HG03432 (cell line): Measurements from ENCODE around the gene SRRM2.

Experiments used
- ATAC-seq: cut with Tn5 transposase; IDR thresholded peaks from one replicate; pipeline ENCODE4 v1.9.1; 2021; ENCODE audit warnings: mild to moderate bottlenecking, moderate library complexity; ENCODE audit not compliant: unreplicated experiment

The SRRM2 gene

DNA sequence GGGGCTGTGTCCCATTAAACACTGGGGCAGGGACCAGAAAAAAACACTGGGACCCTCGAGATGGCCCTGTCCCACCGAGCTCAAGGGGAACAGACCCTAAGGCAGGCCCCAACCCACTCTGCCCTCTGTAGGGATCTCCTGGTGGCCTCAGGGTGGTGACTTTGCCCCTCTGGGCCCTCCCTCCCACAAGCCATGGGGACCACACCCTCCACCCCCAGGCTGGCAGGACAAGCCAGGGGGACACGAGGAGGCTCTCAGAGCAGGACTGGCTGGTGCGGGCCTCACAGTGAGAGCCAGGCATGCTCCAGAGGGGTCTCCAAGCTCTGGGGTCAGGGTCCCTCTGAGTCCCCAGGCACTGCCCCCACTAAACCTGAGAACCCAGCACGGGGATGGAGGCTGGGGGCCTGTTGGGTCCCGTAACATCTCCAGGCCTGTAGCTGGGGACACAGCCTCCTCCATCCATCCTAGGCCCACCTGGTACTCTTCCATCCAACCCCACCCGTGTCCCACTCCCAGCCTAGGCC lies 14.5 kb upstream of the SRRM2 start:
- ATAC-seq = no peak

DNA sequence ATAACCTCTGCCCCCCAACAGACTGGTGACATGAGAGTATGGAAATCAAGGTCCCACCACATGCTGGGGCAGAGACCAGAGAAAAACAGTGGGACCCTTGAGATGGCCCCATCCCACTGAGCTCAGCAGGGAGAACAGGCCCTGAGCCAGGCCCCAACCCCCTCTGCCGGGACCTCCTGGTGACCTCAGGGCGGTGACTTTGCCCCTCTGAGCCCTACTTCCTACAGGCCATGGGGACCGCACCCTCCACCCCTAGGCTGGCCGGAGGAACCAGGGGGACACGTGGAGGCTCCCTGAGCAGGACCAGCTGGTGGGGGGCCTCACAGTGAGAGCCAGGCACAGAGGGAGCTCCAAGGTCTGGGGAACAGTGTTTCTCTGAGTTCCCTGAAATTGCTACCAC lies 13.8 kb upstream of the SRRM2 start:
- no peak for ATAC-seq

DNA sequence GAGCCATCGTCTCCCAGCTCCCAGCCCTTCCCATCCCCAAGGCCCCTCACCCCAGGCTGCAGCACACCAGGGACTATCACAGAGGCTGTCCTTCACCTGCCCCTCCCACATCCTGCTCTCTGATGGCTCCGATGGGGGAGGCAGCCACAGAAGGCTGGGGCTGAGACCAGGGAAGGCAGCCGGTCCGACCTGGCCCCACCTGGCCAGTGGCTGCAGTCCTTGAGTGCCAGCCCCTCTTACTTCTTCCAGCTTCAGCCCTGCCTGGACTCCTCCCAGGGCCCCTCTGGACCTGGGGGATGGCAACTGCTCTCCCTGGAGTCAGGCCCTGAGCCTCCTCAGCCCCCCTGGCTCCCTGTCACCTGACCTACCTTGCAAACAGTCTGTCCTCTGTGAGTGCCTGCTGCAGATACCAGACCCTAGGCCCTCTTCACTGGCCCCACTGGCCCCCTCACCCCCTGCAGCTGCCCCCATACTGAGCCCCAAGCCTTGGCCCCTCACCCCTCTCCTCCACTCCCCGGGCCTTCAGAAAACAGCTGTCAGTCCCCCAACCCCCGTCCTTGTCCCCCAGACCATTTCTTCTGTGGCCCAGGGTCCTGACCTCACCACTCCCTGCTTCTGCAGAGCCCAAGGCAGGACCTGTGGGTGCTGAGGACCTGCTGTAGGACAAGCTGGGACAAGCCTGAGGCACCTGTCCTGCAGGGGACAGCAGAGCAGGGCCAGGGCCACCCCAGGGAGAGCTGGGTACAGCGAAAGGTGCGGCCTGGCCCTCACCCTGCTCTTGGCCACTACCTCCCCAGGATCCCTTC lies 12.6 kb upstream of the SRRM2 start:
- no peak for ATAC-seq

DNA sequence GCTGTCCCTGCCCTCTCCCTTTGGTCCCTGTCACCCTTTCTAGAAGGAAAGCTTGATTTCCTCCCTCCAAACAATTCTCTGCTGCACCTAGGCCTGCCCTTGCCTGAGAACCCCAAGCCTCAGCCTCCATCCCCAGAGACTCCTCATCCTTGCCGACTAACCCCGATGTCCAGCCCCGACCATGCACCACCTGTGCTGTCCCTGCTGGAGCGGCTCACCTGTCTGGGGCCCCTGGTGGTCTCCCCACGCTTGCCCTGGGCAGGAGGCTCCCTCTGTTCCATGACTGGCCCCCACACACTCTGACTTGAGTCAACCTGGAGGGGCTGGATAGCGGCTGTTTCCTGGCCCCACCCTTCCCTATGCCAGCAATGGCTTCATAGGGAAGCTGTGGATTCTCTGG lies 12.0 kb upstream of the SRRM2 start:
- ATAC-seq = no peak

DNA sequence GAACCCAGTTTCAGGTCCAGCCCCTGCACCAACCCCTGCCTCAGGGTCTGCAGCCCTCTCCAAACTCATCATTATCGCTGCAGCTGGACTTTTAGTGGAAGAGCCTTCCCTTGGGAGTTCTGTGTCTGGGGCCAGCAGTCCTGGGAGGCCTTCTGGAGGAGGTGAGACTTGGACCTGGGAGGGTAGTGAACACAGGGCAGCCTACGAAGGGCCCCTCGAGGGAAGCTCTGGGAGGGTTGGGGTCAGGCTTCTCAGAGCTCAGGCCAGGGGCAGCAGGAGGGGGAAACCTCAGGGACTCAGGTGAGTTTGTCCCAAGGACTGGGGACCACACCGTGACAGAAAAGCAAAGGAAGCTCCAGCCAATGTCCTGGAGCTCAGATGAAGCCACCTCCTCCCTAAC lies 11.3 kb upstream of the SRRM2 start:
- no peak for ATAC-seq

DNA sequence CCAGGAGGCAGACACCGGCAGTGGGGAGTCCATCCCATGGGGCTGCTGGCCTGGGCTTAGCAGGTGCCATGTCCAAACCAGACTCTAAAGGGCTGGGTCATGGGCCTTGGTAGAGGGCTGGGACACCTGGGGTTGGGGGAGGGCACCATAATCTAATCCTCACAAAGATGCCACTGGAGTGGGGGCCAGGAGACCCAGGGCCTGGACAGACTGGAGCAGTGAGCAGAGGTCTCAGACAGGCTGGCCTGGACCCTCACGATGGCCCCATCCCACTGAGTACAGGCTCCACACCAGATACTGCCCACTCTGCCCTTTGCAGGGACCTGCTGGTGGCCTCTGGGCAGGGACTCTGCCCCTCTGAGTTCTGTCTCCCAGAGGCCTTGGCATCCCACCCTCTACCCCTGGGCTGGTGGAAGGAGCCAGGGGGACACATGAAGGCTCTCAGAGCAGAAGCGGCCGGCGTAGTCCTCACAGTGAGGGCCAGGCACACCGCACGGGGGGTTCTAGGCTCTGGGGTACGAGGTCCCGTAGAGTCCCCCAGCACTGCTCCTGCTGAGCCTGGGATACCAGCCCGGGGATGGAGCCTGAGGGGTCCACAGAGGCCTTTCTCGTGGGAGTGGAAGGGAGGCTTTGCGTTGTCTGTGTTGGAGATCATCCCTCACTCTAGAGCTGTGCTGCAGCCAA lies 10.0 kb upstream of the SRRM2 start:
- ATAC-seq = no peak

DNA sequence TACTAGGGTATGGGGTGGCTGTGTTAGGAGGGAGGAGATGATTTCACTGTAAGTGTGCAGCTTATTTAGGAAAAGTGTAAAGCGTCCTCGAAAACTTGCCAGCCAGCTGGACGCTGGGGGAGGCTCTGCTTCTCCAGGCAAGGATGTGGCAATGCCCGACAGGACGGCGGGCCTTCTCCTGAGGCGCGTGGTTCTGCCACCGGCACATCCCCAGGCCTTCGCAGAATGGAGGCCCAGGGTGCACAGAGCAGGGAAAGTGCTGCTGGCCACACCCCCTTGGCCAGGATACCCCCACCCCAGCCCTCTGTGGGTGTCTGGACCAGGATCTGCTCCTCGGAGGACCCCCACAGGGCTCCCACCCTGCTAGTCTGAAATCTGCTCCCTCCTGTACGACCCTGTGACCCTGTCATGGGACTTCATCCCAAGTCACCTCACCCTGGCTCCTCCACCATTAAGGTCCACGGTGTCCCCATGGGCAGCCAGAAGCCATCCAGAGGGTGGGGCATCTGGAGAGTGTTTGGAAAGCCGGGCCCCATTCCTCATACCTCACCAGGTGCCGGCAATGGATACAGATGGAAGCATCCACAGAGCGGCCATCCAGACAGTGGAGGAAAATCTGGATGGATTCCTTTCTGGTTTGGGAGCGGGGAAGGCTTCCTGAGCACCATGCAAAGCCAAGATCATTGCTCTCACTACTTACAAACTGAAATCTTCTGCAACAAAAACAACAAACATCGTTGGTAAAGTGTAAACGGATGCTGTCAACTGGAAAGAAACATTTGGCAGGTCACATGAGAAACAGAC lies 9.2 kb upstream of the SRRM2 start:
- ATAC-seq = no peak

DNA sequence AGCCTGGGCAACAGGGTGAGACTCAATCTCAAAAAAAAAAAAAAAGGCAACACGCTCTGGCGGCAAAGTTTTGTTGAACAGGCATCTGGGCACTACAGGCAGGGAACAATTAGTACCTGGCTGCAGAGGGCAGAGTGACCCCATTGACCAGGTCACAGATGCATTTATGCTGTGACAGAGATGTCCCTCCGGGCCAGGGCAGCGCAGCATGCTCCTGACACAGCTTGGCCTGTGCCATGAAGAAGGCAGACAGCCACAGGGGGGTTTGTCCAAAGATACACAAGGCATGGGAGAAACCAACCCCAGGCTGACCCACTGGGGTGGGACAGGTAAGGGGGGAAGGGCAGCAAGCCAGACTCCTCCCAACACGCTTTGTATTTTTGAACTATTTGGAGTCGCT lies 7.7 kb upstream of the SRRM2 start:
- no peak for ATAC-seq

DNA sequence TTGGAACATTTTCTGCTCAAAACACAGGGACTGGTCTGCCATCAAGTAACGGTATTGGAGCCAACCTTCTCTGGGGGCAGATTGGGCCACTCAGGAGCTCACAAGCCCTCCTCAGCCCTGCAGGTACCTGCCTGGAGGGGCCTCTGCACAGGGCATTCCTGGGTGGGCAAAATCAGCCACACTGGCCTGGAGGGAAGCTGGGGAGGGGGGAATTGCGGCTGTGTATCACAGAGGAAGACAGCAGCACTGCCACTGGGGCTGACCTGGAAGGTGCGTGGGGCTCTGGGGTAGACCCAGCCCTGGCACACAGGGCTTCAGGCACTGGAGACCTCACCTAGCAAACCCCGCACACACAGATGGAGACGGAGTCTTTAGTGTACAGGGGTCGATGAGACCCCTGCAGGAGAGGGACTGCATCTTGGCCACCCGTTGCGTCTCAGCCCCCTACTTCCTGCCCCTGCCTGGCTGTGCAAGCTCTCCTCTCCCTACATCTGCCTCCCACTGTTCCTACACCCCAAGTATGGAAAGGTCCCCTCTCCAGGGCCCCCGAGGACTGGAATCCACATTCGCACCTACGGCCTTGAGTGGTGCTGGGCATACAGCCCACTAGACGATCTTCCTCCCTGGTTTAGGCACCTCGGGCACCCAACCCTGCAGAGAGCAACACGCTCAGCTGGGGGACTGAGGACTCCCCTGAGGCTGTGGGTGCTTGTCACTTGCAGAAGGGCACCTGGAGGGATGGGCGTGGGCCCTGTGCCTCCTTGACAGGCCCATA lies 7.1 kb upstream of the SRRM2 start:
- no peak for ATAC-seq

DNA sequence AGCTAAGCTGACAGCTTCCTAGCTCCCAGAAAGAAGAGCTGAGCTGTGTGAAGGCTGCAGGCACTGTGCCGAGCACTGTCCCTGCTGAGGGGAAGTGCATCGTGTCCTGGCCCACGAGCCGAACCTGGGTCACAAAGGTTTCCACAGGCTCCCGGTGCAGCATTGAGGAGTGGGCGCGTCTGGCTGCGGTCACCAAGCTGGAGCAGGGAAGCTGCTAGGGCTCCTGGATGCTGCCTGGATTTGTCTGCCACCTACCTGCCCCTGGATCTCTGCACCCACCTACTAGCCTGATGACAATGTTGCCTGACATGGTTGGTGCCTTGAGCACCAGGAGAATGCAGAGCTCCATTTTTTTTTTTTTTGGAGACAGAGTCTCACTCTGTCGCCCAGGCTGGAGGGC lies 6.5 kb upstream of the SRRM2 start:
- no peak for ATAC-seq

DNA sequence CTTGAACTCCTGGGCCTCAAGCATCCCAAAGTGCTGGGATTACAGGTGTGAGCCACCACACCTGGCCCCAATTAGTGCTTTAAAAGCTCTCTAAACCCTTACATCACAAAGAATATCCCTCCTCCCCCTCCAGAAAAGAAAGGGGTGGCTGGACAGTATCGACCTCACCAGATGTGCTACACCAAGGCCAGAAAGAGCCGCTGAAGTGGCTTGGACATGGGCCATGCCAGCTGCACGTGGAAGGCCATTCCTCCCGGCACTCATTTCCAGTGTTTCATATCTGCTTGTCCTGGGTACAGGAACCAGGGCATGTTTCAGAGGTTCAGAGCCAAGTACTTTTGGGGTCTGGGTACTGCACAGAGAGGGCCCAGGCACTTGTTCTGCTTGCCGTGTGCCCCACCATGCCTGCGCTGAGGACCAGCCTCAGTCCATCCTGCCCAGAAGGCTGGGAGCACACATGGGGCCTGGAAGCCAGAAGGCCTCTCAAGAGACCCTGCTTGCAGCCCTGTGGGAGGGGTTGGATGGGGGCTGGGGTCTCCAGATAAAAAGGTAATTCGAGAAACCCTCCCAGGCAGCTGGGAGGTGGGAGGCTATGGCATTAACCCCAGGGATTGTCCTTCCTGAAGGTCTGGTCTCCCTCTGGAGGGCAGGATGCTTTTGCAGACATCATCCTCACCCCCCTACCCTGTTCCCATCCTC lies 3.5 kb upstream of the SRRM2 start:
- no peak for ATAC-seq

DNA sequence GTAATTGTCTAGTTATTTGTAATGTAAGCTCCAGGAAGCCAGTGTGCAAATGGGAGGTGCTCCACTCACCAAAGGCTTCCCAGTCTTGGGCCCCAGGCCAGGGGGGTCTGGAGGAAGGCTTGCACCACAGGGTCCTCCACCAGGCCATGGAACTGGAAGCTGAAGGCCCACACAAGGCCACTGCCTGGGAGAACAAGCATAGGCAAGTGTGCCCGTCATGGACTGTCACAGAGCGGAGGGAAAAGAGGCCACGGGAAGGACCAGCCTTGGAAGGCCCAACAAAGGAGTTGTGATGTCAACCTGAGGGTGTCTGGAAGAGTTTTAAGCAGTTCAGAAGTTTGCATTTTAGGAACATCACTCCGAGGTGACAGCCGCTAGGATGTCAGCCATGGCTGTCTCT lies 3.0 kb upstream of the SRRM2 start:
- no peak for ATAC-seq

DNA sequence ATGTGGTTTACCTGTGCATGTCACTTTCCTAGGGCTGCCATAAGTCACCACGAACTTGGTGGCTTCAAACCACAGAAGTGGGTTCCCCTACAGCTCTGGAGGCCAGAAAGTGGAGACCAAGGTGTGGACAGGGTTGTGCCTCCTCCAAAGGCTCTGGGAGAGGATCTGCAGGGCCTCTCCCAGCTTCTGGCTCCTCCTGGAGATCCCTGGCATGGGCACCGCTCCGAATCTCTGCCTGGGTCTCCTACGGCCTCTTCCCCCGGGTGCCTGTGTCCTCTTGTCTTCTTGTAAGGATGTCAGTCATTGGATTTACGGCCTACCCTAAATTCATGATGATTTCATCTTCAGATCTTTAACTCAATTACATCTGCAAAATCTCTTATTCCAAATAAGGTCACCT lies 2.5 kb upstream of the SRRM2 start:
- ATAC-seq = no peak

DNA sequence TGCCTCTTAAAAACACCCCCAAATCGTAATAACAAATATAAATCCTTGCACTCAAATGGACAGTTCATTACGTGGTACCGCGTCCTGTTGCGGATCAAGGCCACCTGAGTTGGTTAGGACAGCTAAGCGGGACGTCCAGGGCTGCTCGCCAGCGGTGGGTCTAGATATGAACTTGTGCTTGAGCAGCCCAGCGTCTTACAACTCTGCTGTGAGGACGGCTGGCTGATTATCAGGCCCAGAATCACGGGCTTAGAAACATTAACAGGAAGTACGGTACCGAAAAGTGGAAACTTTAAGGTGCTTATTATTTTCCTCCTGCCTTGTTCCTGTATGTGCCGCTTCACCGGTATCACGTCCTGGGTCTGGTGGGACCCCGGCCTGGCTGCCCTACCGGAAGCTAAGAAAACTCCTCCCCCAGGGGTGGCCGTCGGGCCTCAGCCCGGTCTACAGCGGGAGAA lies 832 bp upstream of the SRRM2 start:
- no peak for ATAC-seq

DNA sequence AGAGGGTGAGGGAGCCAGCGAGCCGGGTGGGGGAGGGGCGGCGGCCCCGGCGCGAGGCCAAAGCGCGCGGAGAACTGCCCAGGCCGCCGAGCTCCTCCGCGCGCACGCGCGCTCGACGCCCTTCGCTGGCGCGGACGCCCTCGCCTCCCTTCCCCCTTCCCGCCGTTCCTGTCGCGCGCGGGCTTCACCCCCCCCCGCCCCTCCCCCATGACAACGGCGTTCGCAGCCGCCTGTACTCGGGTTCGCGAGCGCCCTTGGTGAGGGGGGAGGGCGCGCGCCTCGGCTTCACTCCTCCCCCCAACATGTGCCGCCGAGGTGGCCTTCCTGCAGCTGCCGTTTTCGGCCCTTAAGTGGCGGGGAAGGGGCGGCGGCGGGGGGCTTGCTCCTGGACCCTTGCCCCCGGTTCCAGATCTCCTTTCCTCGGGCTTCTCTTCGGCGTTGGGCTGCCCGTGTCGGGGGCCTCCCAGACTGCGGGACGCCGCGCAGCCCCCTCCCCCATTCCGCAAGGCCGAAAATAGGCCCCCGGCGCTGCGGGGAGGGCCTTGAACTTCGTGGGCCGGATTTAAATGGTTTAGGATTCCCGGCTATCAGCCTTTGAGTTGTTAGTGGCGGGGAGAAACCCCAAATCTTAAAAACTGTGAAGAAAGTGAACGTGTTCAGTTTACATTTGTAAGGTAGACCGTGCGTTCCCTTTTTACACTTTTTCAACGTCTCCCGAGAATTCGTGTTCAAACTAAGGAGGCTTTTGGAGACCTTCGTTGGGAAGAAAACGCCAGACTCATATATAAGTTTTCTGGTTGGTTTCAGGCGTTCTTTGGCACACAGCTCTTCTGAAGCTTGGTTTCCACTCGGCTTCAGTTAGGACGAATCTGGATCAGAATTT lies 653 bp downstream of the SRRM2 start:
- peak; percentile 43 for ATAC-seq

DNA sequence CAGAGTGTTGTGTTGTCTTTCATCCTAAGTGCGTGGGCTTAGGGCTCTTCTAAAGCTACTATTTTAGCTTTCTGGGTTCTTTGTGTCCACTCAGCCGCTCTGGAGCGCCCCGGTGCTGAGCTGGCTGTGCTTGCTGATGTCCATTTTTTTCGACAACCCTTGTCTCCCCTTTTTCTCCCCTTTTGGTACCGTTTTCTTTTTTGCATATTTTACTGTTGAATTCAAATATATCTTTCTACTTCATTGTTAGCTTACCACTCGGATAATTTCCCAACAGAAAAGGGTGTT lies 1.2 kb downstream of the SRRM2 start:
- ATAC-seq = no peak

DNA sequence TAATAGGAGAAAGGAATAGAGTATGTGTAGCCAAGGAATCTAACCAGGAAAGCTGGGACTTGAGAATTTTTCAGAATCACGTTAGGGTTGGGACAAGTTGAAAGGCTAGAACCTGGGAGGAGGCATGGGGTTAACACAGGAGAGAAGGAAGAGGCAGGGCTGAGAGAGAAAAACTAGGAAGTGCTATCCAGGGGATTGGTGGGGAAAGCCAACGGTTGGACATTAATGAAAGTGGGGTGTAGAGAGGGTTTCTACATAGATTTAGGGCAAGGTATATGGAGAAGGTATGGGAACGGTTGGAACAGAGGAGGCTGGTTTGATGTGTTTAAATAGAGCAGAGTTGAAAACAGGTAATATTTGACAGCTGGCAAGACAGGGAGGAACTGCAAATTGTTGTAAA lies 2.7 kb downstream of the SRRM2 start:
- no peak for ATAC-seq

DNA sequence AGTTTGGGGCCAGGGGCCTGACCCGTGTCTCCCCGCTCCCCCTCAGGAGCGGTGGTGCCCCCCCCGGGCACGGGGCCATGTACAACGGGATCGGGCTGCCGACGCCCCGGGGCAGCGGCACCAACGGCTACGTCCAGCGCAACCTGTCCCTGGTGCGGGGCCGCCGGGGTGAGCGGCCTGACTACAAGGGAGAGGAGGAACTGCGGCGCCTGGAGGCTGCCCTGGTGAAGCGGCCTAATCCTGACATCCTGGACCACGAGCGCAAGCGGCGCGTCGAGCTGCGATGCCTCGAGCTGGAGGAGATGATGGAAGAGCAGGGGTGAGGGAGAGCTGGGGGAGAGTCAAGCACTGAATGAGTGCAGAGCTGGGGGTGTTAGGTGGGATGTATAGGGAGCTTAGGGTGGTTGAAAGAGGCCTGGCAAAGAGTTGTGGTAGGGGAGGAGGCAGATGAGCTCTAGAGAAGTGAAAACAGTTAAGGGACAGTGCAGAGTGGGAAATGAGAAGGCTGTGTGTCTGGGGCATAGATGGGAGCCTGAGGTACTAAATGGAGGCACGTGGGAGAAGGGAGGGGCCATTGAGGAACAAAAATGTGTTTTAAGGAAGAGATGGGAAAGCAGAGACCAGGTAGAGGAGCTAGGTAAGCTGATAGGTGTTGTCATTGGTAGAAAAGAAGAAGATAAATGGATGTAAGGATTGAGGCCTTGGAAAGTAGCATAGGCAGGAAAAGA lies 4.0 kb downstream of the SRRM2 start:
- no peak for ATAC-seq

DNA sequence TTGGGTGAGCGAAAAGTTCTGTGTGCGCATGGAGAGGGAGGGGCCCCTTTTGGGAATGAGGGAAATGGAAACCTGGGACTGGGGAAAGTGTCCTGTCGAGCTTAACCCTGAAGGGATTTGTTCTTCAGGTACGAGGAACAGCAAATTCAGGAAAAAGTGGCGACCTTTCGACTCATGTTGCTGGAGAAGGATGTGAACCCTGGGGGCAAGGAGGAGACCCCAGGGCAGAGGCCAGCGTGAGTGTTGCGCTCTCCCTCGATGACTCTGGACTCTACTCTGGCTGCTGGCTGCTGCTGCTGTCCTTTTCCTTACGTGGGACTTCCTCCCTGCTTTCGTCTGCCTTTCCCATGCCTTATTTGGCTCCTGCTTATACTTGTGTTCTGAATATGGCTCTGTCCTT lies 4.9 kb downstream of the SRRM2 start:
- ATAC-seq = no peak
